K562 (cell line): ENCODE results near the gene ACTR8. TPM values are rescaled to one million over a fixed set of nuclear protein-coding genes. Genes with fewer than 3 reads are reported as not detected.

Source experiments
- ATAC-seq: fragments of 200-7000 bp; cut with Tn5 transposase; 3 replicates; pipeline ENCODE4 v1.9.1; 2020; ENCODE audit warnings: moderate library complexity
- BruUV-seq: library from RNA; stranded (reverse); fragments of 400-500 nt; replicated peaks from 2 replicates; lab custom pipeline; 2021; lab: Mats Ljungman, UMichigan
- CTCF ChIA-PET: fragments of 300-600 bp; formaldehyde crosslinking; extraction: SDS; loops from one replicate; lab custom pipeline; 2021; ENCODE audit warnings: low intra/inter-chr PET ratio; lab: Yijun Ruan, JAX
- POLR2A ChIA-PET: fragments of 300-600, 350-650 bp; sonication (Branson Sonifier 250); formaldehyde crosslinking; extraction: SDS; loops from one replicate; lab custom pipeline; 2021; ENCODE audit warnings: antibody characterized with exemption, inconsistent platforms; lab: Yijun Ruan, JAX
- DNase-seq, 4 experiments: peaks; one replicate each; pipeline versions ENCODE4 v3.0.0 to v3.0.0-alpha.2; 2011 to 2018; ENCODE audit warnings: low spot score in 3 of 4, mixed read lengths in 3 of 4; ENCODE audit errors: extremely low read depth in 1 of 4
- FAIRE-seq: peaks from 2 replicates; lab custom pipeline; 2011; peaks lifted over from hg19 to GRCh38; lab: Jason Lieb, UNC
- H2AFZ ChIP-seq: 2 replicates; pipeline ENCODE4 v1.6.0; 2011; ENCODE audit warnings: low read depth, low read length, control low read depth, inconsistent platforms
- H3K27ac ChIP-seq: fragments of 200-600 bp; 3 replicates; pipeline ENCODE4 v1.8.0; 2011; ENCODE audit warnings: low read depth, mild to moderate bottlenecking, control low read depth, inconsistent platforms, low read length, moderate library complexity, mixed read lengths; ENCODE audit errors: extremely low read depth
- H3K27me3 ChIP-seq, 2 experiments: fragments of 300-600 bp in 1 of 2; 2 replicates in 1 of 2; 3 replicates in 1 of 2; pipeline versions ENCODE4 v1.6.0 to v1.8.0; 2011; ENCODE audit warnings: inconsistent platforms in 2 of 2, low read length in 2 of 2, mild to moderate bottlenecking in 1 of 2, mixed read lengths in 1 of 2, moderate library complexity in 1 of 2; ENCODE audit not compliant: control insufficient read depth in 2 of 2, insufficient read depth in 2 of 2
- H3K36me3 ChIP-seq: fragments of 300-600 bp; 3 replicates; pipeline ENCODE4 v1.8.0; 2011; ENCODE audit warnings: mild to moderate bottlenecking, low read length, inconsistent platforms; ENCODE audit not compliant: control insufficient read depth, insufficient read depth
- H3K4me1 ChIP-seq, 2 experiments: fragments of 200-600 bp in 1 of 2; replicated peaks in 1 of 2; 2 replicates in 1 of 2; 3 replicates in 1 of 2; pipeline versions ENCODE4 v1.5.1 to v1.8.0; 2011; ENCODE audit warnings: inconsistent platforms in 2 of 2, low read length in 2 of 2, mild to moderate bottlenecking in 1 of 2, mixed read lengths in 1 of 2, moderate library complexity in 1 of 2; ENCODE audit not compliant: control insufficient read depth in 2 of 2, insufficient read depth in 2 of 2
- H3K4me2 ChIP-seq: 2 replicates; pipeline ENCODE4 v1.6.1; 2011; ENCODE audit warnings: low read length, control low read depth, inconsistent platforms, mixed read lengths; ENCODE audit not compliant: insufficient read depth
- H3K4me3 ChIP-seq: fragments of 200-600 bp; sonication (generic), shearing (Covaris generic); 2 replicates; pipeline ENCODE4 v1.5.1; 2016; ENCODE audit warnings: control low read depth, inconsistent platforms
- H3K79me2 ChIP-seq: fragments of 200-600 bp; 3 replicates; pipeline ENCODE4 v1.8.0; 2011; ENCODE audit warnings: low read length, inconsistent platforms; ENCODE audit not compliant: control insufficient read depth, insufficient read depth
- H3K9ac ChIP-seq, 2 experiments: 2 replicates each; pipeline versions ENCODE4 v1.6.0 to v1.6.1; 2011; ENCODE audit warnings: low read depth in 2 of 2, low read length in 2 of 2, control low read depth in 1 of 2, inconsistent platforms in 1 of 2, mild to moderate bottlenecking in 1 of 2, mixed read lengths in 1 of 2; ENCODE audit not compliant: insufficient read depth in 1 of 2
- H3K9me1 ChIP-seq: one replicate; pipeline ENCODE4 v1.6.0; 2011; ENCODE audit warnings: inconsistent platforms, mild to moderate bottlenecking, low read length, moderate library complexity; ENCODE audit not compliant: control insufficient read depth, insufficient read depth
- H3K9me3 ChIP-seq: replicated peaks from 2 replicates; pipeline ENCODE4 v1.5.1; 2011; ENCODE audit warnings: low read depth, low read length, inconsistent platforms; ENCODE audit not compliant: control insufficient read depth, insufficient read depth
- H4K20me1 ChIP-seq: replicated peaks from 2 replicates; pipeline ENCODE4 v1.6.1; 2011; ENCODE audit warnings: low read length, inconsistent platforms, mixed read lengths; ENCODE audit not compliant: control insufficient read depth, insufficient read depth
- CTCF ChIP-seq, 3 experiments: IDR thresholded peaks in 2 of 3; conservative IDR thresholded peaks in 1 of 3; 2 replicates each; pipeline ENCODE4 v1.5.1; 2011 to 2012; ENCODE audit warnings: low read length in 3 of 3, mild to moderate bottlenecking in 3 of 3, control low read depth in 2 of 3, improper control_type of control experiment in 1 of 3, inconsistent platforms in 1 of 3, low read depth in 1 of 3, mixed read lengths in 1 of 3, moderate library complexity in 1 of 3; ENCODE audit not compliant: insufficient read depth in 2 of 3
- DDX20 ChIP-seq: fragments of 450-650 bp; IDR thresholded peaks from 2 replicates; pipeline ENCODE4 v1.6.1; 2016; ENCODE audit warnings: missing genetic modification characterization, low read depth, mild to moderate bottlenecking, missing compliant biosample characterization, moderate library complexity
- DMBX1 ChIP-seq: fragments of 250-450 bp; sonication (Bioruptor Pico); IDR thresholded peaks from 2 replicates; pipeline ENCODE4 v1.8.0; 2022; ENCODE audit warnings: inconsistent platforms, mild to moderate bottlenecking, moderate library complexity, borderline replicate concordance
- KDM1A ChIP-seq, 2 experiments: fragments of 450-650 bp; IDR thresholded peaks; 2 replicates each; pipeline ENCODE4 v1.6.1; 2016; ENCODE audit warnings: mild to moderate bottlenecking in 2 of 2
- LCOR ChIP-seq: sonication (generic); formaldehyde crosslinking; IDR thresholded peaks from 2 replicates; pipeline ENCODE4 v1.8.0; 2022; ENCODE audit warnings: mild to moderate bottlenecking, missing genetic modification reagents
- NUFIP1 ChIP-seq: fragments of 450-650 bp; IDR thresholded peaks from 2 replicates; pipeline ENCODE4 v1.6.1; 2018; ENCODE audit not compliant: partially characterized antibody
- RAD21 ChIP-seq, 2 experiments: fragments of 250-450 bp in 1 of 2; fragments of 450-650 bp in 1 of 2; sonication (Bioruptor Pico) in 1 of 2; formaldehyde crosslinking in 1 of 2; IDR thresholded peaks in 1 of 2; conservative IDR thresholded peaks in 1 of 2; 2 replicates each; pipeline versions ENCODE4 v1.4.0 to v1.8.0; 2020 to 2022; ENCODE audit warnings: mild to moderate bottlenecking in 2 of 2, moderate library complexity in 1 of 2
- ZNF507 ChIP-seq: conservative IDR thresholded peaks from 2 replicates; pipeline ENCODE4 v1.6.1; 2017; ENCODE audit warnings: missing genetic modification characterization, missing compliant biosample characterization
- ZNF57 ChIP-seq: fragments of 450-650 bp; formaldehyde crosslinking; IDR thresholded peaks from 2 replicates; pipeline ENCODE4 v1.4.0; 2020; ENCODE audit warnings: mild to moderate bottlenecking, moderate library complexity
- WGBS: fragments of 100-300 bp; shearing (Covaris generic); methylation state at CpG from one replicate; pipeline ENCODE4 v1.1.6; 2016; ENCODE audit warnings: low coverage, mixed read lengths; ENCODE audit not compliant: insufficient coverage; ENCODE audit errors: missing lambda C conversion rate; 5-methylcytosine and 5-hydroxymethylcytosine counted together
- in situ Hi-C: fragments of 300-500 bp; cut with MboI; formaldehyde crosslinking; loops from 4 replicates; pipeline ENCODE4 v1.15.0; 2018; ENCODE audit warnings: inconsistent platforms, mixed read lengths
- intact Hi-C: fragments of 100-400 bp; cut with micrococcal nuclease; formaldehyde crosslinking; loops from 2 replicates; pipeline ENCODE4 v1.14.2; 2022
- polyA plus RNA-seq, 8 experiments: library from polyadenylated mRNA; depleted of rRNA in 4 of 8; stranded (reverse) in 5 of 8; unstranded in 3 of 8; fragments of >200 nt; fragmentation: Nextera tagmentation in 2 of 8; fragmentation: Illumina TruSeq in 1 of 8; extraction: Ambion mirVana in 2 of 8; extraction: Trizol in 1 of 8; gene quantifications; 2 replicates each; pipeline versions ENCODE4 v1.2.1 to v1.2.3, GENCODE V29; 2011 to 2014; ENCODE audit warnings: inconsistent platforms in 1 of 8, missing spikeins in 1 of 8
- total RNA-seq, 7 experiments: library from RNA; depleted of rRNA in 6 of 7; stranded (reverse); fragments of >200 nt in 6 of 7; fragmentation: Illumina TruSeq in 2 of 7; extraction: Trizol in 2 of 7; gene quantifications; 2 replicates each; pipeline versions ENCODE4 v1.2.1 to v1.2.3, GENCODE V29; 2011 to 2021; ENCODE audit warnings: low replicate concordance in 1 of 7
- TF ChIP-seq, protein P1 (sequence below): fragments of 450-650 bp; IDR thresholded peaks from 2 replicates; pipeline ENCODE4 v1.6.1; 2016; ENCODE audit warnings: missing biosample characterization, missing genetic modification characterization

The ACTR8 gene
- total and polyA plus RNA-seq, 9 of the 15 experiments (the other 6 are each of a cell fraction or from before 2014, with no cell fraction given), result 4.8 to 24.2 (median 17.5) TPM

DNA sequence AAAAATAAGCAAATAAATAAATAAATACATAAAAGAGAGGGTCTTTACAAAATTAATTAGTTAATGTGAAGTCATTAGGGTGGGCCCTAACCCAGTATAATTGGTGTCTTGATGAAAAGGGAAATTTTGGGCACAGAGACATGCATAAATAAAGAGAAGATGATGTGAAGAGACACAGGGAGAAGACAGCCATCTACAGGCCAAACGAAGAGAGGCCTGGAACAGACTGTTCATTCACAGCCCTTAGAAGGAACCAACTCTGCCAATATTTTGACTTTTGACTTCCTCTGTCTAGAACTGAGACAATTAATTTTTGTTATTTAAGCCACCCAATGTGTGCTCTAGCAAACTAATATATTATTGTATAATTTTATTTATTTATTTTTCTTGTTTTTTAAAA, 39.3 kb upstream of the ACTR8 start:
- Histone ChIP-seq H3K9me1 (no peaks in the 10 kb centered on the region), H3K36me3 (no peaks in the 10 kb centered on the region), H3K9me3 (no peaks in the 10 kb centered on the region), H3K4me1 (no peaks in the 10 kb centered on the region), H3K79me2 (no peaks in the 10 kb centered on the region), H3K4me2 (no peak overlapping the region), H2AFZ (no peak overlapping the region), H4K20me1 (no peaks in the 10 kb centered on the region), H3K9ac (no peak overlapping the region), H3K27ac (no peak overlapping the region), H3K4me3 (no peak overlapping the region), H3K27me3 (no peaks in the 10 kb centered on the region)
- ChIA-PET CTCF (no interaction called here), POLR2A (interaction anchor here (0.7 kb wide), 1 partner anchor 339 kb away, joined by 3 read pairs; no protein-coding TSS in a partner anchor)
- TF ChIP-seq NUFIP1 (no peak), ZNF507 (tag) (no peak), DDX20 (tag) (no peak), RAD21 (CRISPR knock-in tag; conservative IDR thresholded peaks at IDR 0.05 in 1 of 2, IDR thresholded peaks at IDR 0.05 in 1 of 2) (peak in 1 of 2 experiments; percentile 36; a peak in 1 of 4 replicates), CTCF (IDR thresholded peaks at IDR 0.05 in 2 of 3, conservative IDR thresholded peaks at IDR 0.05 in 1 of 3; ENCODE audit: insufficient read depth in 2 of 3, low read depth in 1 of 3, low read length in 3 of 3) (peak in 1 of 3 experiments; percentile 41; a peak in 2 of 6 replicates), ZNF57 (no peak), DMBX1 (CRISPR knock-in tag) (no peak), LCOR (CRISPR knock-in tag) (no peak), KDM1A (IDR thresholded peaks at IDR 0.05) (no peak)
- TF ChIP-seq, protein P1, sequence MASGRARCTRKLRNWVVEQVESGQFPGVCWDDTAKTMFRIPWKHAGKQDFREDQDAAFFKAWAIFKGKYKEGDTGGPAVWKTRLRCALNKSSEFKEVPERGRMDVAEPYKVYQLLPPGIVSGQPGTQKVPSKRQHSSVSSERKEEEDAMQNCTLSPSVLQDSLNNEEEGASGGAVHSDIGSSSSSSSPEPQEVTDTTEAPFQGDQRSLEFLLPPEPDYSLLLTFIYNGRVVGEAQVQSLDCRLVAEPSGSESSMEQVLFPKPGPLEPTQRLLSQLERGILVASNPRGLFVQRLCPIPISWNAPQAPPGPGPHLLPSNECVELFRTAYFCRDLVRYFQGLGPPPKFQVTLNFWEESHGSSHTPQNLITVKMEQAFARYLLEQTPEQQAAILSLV (tag), result no peak
- in situ Hi-C loops, result no loop called here
- no peak; the same call in 2 of the 3 replicates for ATAC-seq
- intact Hi-C loops, result loop anchor here (10.0 kb wide), 1 partner anchor 246 kb away; no protein-coding TSS in a partner anchor
- no peak for FAIRE-seq
- no peak for DNase-seq
- no TSS peak for BruUV-seq
- WGBS, result 0% methylated on average over 1 of the region's 1 CpG
